HG02870 (cell line): Measurements from ENCODE around the gene TBX2.

ENCODE experiments used
- ATAC-seq: cut with Tn5 transposase; IDR thresholded peaks from one replicate; pipeline ENCODE4 v1.9.1; 2021; ENCODE audit warnings: mild to moderate bottlenecking, moderate library complexity; ENCODE audit not compliant: unreplicated experiment

TBX2 gene

DNA sequence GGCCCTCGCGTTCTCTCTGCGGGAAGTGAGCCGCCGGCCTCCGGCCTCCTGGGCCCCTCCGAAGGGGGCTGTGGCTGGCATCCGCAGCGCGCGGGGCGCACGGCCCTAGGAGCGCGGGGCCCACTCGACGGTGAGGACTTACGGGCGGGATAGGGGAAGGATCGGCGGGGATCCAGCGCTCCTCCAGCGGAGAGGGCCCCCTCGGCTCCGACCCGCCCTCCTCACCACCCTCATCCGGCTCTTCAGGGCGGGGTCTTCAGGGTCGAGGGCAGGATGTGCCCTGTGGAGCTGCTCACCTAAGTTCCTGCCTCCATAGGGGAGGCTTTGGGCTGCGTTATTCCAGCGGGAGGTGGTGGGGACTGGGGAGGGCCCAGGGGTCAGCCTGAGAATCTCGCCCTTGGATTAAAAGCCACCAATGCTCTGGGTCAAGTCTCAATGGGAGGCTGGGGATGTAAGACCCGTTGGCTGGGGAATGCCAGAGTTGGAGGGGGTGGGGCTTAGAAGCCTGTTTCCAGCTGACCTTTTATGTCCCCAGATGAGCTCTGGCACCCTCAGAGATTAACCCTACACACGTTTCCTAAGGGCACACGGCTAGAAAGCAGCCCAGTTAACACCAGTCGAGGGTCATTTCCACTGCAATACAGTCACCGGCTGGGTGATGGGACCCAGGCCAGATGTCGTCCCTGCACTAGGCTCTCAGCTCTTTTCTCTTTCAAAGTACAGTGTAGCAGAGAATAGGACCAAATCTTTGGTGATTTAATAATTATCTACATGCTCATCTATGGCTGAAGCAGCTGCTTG, 13.4 kb downstream of the TBX2 start:
- peak; percentile 6 for ATAC-seq

DNA sequence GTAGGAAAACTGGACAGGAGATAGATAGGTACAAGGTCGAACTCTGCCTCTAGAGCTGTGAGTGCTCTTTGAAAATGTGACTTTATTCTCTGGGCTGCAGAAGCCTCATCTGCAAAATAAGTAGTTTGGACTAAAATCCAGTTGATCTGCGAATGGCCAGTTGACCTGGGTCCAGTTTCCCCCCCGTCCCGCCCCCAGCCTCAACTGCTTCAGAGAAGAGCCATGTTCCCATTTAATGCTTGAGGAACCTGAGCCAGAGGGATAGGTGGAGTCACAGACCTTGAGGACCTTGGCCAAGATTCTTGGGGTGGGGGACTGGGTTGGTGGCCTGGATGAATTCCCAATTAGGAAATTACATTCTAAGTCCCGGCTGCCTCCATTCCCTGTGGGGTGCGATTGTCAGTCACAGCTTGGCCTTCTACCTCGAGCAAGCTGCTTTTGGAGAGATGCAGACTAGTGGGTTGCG, 14.1 kb downstream of the TBX2 start:
- ATAC-seq, result no peak

DNA sequence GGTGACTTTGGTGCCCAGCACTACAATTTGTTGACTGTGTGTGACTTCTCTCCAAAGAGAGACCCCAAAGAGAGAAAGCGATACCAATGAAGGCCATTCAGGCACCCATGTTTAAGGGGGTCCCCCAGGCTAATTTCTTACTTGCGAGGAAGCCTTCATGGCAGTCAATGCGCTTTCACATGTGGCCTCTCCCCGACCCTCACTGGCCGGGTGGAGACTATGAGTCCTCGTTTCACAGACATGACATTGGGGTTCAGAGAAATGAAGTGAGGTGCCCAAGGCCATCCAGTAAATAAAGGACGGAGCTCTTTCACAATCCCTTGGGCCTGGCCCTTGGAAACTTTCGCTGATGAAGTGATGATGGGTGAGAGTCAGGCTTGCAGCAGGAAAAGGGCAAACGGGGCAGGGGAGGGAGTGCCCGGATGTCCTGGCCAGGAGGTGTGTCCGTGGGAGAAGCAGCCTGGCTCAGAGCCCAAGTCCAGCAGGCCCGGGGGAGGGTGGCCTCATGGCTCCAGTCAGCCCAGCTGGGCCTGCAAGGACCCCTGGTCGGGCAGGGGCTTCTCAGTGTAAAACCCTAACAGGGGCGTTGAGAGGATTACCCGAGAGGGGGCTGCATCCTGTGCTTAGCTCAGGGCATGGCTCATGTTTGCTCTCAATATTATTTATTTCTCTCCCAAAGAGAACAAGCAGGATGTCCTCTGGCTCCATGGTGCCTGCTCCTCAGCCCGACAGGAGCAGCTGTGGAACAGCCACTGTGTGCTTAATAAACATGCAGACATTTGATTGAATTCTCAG, 14.7 kb downstream of the TBX2 start:
- ATAC-seq, result no peak

GRCh38 chr17:61414936-61415251, 15.3 kb downstream of the TBX2 start:
- ATAC-seq, result no peak

DNA sequence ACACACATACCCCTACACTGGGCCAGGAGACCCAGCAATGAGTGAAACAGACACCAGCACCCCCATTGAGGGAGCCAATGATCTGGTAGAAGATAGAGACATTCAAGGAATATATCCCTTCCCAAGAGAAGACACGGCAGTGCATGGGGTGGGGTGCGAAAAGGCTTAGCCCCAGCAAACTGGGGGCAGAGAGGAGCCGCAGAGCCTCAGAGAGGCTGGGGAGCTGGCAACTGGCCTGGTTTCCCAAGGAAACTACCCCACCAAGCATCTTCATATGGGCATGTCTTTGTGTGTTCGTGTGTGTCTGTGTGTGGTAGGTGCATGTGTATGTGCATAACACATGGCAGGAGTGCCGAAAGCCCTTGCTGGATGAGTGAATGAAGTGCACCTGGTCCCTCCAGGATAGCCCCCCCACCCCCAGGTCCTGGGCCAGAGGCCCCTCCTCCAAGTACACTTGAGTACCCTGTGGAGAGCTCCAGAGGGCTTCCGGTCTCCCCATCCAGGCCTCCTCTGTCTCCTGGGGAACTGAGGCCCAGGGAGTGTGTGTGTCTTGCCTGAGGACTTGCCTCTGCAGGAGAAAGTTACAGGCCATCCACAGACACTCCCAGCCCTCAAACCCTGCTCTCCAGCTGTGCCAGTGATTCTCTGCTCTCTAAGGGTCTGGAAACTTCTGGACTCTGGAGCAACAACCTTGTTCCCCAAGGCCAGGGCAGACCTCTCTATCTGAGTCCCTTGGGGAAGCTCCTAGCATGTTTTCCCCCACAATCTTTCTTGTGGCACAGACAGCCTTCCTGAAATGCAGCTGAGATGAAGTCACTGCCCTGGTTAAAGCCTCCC, 15.9 kb downstream of the TBX2 start:
- ATAC-seq, result no peak

GRCh38 chr17:61416211-61416539, 16.5 kb downstream of the TBX2 start:
- ATAC-seq, result no peak

DNA sequence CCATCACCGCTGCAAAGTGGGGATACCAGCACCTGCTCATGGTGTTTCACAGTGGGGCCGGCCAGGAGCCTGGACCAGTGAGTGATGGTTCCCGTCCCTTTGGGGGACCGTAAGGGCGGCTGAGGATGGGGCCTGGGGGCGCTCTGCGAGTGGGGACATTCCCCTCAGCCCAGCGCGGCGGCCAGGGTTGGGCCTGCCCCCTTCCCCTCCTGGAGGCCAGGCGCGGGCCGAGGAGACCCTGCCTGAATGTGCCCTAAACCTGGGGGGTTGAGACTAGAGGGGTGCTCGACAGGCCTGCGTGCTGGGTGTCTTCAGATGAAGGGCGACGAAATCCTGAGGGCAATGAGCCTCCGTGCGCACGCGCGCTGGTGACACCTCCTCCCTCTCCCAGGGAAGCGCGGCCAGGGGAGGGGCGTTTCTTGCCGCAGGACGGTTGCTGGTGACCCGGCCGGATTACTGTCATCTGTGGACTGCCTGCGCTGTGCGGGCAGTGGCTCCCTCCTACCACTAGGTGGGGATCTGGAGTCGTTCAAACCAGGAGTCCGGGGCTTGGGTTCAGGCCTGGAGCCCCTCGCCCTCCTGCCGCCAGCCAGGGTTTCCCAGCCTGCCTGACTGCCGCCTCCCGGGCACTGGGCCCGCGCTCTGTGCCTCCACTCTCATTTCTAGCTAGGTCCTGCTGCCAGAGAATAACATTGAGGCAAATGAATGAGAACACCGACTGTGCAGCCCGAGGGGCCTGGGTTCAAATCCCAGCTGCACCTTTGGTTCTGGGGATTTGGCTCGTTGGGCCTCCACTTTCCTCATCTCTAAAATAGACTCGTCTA, 17.1 kb downstream of the TBX2 start:
- ATAC-seq, result no peak

DNA sequence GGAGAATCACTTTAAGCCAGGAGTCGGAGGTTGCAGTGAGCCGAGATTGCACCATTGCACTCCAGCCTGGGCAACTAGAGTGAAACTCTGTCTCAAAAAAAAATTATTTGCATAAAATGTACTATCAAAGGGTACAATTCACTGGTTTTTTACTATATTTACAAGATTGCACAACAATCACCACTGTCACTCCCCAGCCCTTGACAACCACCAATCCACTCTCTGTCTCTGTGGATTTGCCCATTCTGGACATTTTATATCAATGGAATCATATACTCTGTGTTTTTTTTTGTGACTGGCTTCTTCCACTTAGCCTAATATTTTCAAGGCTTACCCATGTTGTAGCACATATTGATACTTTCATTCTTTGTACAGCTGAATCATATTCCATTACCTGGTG, 18.8 kb downstream of the TBX2 start:
- no peak for ATAC-seq

GRCh38 chr17:61419496-61420046, 19.9 kb downstream of the TBX2 start:
- no peak for ATAC-seq

- ATAC-seq, result no peak
These were observed 20.4 kb downstream of the TBX2 start for GRCh38 chr17:61420052-61420451.

GRCh38 chr17:61420745-61421398, 21.2 kb downstream of the TBX2 start:
- ATAC-seq, result no peak

GRCh38 chr17:61421460-61421859, 21.8 kb downstream of the TBX2 start:
- ATAC-seq, result no peak

GRCh38 chr17:61422116-61422799, 22.6 kb downstream of the TBX2 start:
- no peak for ATAC-seq

DNA sequence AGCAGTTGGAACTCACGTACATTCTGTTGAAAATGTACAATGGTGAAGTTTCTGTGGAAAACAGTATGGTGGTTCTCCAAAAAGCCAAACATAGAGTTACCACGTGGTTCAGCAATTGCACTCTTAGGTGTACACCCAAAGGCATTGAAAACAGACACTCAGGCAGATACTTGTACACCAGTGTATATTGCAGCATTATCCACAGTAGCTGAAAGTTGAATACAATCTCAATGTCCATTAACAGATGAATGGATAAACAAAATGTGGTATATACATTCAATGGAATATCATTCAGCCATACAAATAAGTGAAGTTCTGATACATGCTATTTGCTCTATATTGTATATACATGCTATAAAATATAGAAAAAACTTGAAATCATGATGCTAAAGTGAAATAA, 23.2 kb downstream of the TBX2 start:
- ATAC-seq, result no peak

DNA sequence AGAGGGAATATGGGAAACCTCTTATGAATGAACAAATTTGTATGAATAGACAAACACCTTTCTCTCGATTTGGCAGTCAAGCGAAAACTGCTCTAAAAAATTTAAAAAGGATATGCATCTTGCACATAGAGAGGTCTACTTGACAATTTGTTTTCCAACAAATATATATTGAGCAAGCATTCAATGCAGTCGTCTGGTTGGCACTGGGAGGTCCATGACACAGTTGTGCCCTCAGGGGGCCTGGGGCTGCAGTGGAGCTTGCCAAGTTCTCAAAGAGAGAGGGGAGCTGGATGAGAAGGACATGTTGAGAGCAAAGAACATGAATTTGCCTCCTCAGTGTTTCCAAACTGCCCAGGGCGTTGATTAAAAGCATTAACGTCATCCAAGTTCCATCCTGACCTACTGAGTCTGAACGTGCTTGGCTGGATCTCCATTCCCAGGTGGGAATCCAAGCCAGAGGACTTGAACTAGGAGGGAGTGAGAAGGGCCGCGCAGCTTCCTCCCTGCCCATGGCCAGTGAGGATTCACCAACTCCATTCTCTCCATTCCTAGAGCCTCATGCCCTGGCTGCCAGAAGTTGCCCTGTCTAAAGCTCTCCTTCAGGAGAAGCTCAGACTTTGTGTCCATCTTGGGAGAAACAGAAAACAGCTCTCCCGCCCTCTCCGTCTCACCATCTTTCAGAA, 24.5 kb downstream of the TBX2 start:
- ATAC-seq, result no peak

DNA sequence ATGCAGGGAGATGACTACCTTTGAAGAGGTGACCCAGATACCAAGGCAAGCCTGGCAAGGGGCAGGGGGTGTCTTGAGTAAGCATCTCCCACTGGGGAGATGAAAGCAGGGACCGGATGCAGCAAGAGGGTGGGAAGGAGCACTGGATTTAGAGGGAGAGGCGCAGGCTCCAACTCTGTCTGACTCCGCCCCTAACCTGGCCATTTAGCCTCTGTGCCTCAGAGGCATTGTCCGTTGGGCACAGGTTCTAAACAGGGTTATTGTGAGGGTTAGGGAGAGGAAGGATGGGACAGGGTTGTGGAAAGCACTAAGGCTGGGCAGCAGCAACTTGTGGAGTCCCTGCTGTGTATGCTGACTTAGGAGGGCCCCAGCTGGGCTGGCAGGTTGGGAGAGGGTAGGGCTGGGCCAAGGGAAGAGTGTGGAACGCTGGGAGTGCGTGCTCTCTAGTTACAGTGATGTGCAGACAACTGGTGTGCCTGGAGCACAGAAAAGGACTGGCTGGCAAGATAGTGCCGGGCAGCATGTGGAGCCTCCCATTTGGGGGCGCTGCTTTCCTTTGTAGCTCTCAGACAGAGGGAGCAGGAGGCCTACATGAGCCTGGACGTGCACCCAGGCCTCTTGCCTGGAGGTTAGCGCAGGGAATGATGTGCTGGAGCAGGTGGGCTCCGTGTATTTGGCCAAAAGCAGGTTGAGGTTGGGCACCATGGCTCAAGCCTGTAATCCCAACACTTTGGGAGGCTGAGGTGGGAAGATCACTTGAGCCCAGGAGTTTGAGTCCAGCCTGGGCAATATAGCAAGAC, 26.2 kb downstream of the TBX2 start:
- no peak for ATAC-seq

DNA sequence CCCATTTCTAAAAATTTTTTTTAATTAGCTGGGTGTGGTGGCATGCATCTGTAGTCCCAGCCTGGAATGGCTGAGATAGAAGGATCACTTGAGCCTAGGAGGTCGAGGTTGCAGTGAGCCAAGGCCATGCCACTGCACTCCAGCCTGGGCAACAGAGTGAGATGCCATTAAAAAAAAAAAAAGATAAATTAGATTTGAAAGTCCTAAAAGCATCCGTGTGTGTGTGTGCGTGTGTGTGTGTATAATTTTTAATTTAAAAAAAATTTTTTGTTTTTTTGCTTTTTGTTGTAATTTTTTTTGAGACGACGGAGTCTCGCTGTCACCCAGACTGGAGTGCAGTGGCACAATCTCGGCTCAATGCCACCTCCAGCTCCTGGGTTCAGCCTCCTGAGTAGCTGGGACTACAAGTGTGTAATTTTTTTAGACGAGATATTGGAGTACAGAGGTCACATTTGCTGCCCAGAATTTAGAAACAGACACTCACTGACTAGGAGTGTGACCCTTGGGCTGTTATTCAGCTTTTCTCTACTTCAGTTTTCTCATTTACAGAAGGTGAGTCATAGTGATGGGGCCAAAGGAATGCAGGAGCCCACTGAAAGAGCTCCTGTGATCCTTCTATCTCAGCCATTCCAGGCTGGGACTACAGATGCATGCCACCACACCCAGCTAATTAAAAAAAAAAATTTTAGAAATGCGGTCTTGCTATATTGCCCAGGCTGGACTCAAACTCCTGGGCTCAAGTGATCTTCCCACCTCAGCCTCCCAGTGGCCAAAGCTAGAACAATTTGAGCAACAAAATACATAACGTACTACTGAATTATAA, 27.1 kb downstream of the TBX2 start:
- ATAC-seq, result no peak
